ENCODE data around the gene ARHGEF4.

DNA sequence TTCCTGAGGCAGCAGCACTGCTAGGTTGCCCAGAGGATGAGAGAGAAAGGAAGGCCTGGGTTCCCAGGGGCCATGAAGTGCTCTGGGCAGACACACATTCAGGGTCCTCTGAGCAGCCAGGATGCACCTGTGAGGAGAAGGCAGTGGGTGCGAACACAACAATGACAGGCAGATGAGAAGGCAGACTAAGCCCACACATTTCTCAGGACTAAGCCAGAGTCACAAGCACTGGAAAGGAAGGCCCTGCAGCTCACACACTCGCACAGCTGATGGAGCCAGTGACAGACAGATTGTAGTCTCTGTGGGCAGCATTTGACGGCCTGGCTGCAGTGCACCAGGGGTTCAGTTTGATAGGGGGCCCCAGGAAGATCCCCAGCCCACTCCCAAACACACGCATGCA lies 61.8 kb downstream of the ARHGEF4 start:
- TF ChIP-seq POLR2A (IDR thresholded peaks at IDR 0.05): no peak
- TF ChIP-seq CTCF (IDR thresholded peaks at IDR 0.05): no peak

Measured in esophagus squamous epithelium (tissue), 4 donors.